Smooth muscle cell of the umbilical artery (primary cell): ENCODE data around the gene RTP3. TPM values are rescaled to one million over a fixed set of nuclear protein-coding genes. Genes with fewer than 3 reads are reported as not detected.

ENCODE experiments used
- total RNA-seq: library from RNA; depleted of rRNA; stranded (reverse); fragments of >200 nt; gene quantifications from 2 replicates; pipeline ENCODE4 v1.2.3, GENCODE V29; 2014

Gene RTP3
- total RNA-seq: not detected in 2 replicates

DNA sequence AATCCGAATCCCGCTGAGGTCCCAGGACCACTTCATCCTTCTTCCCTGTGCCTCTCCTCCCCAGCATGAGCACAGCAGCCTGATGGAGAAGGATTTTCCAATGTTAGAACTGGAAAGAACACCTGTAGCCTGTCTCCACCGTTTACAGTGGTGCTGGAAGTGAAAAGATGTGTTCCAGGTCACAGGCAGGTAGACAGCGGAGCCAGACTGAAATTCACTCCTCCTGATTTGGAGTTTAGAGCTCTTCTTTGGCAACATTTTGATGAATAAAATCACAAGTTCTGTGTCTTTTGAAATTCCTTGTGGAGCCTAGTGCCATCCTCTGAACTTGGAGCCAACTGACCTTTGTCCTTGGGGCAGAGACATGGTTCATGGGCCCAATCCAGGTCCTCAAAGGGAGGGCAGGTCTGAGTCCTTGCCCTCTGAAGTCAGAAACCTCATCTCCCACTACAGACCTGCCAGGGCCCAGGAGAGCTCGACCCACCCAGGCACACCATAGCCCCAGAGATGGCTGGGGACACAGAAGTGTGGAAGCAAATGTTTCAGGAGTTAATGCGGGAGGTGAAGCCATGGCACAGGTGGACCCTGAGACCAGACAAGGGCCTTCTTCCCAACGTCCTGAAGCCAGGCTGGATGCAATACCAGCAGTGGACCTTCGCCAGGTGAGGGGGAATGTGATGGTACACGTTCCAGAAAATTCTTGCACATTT is at the start of gene RTP3:
Gene RTP3, plus strand, starts transcription at position 421 of the 710 bp plus-strand sequence. Its CDS starts 87 bp downstream, at position 508.

DNA sequence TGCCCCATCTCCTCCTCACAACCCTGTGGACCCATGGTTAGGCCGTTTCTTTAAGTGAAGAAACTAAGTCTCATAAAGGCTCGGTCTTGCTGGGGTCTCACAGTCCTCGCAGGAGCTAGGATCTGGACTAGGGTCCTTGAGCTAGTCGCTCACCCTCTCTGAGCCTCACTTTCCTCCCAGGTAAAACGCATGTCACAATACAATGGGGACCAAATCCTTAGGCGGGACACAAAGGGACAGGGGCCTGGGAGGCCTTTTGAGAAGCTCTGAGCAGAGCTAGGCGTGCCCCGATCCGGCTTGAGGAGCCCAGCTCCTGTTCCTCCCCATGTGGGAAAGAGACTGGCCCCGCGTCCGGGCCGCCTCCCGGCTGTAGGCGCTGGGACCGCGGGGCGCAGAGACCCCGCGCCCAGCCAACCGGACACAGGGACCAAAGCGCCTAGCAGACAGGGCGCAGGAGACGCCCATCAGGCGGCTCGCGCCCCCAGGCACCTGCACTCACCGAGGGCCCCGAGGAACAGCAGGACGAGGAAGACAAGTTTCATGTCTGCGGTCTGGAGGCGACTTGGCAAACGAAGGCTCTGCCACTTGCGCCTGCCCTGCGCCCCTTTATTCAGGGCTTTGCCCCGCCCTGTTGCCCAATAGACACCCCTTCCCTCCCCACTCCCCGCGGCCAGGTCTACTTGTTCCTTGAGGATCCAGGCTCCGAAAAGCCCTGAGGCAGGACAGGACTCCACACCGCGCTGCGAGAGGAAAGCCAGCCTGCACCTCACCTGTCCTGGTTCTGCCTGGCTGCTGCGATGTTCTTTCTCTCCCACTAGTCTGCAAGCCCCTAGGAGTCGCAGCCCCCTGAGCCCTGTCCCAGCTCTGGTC is 33.2 kb upstream of the RTP3 start, which contains the start of gene LTF:
Gene LTF, minus strand, starts transcription at position 580 of the 870 bp plus-strand sequence. Its CDS starts 38 bp downstream, at position 542.

Other genes with a start within 250 kb of the RTP3 start
- gene CCR2, start 143.9 kb upstream of the RTP3 start, total RNA-seq: not detected in 2 replicates
- not detected in 2 replicates for gene CCR5, start 127.0 kb upstream of the RTP3 start, total RNA-seq
- gene CCRL2, start 90.7 kb upstream of the RTP3 start, total RNA-seq: not detected in 2 replicates
- not detected in 2 replicates for gene LTF, start 33.1 kb upstream of the RTP3 start, total RNA-seq
- under 0.01 and 0.23 TPM in 2 replicates for gene LRRC2, start 68.3 kb downstream of the RTP3 start, total RNA-seq
- not detected in 2 replicates for gene FAM240A, start 114.5 kb downstream of the RTP3 start, total RNA-seq
- 0.30 and 0.37 TPM in 2 replicates for gene ALS2CL, start 195.7 kb downstream of the RTP3 start, total RNA-seq
- gene TMIE, start 203.4 kb downstream of the RTP3 start, total RNA-seq: not detected in 2 replicates
- not detected in 2 replicates for gene PRSS50, start 219.9 kb downstream of the RTP3 start, total RNA-seq